Astrocyte of the hippocampus (primary cell): ENCODE measurements around the gene LSR.
"Not testable (repeated sequence)": the region's sequence is repeated elsewhere in the genome, so short reads cannot be mapped to it uniquely, and the experiment has no call there.

Experiments
- DNase-seq: peaks from one replicate; pipeline ENCODE4 v3.0.0; 2011; ENCODE audit warnings: low read depth, low spot score

LSR gene

DNA sequence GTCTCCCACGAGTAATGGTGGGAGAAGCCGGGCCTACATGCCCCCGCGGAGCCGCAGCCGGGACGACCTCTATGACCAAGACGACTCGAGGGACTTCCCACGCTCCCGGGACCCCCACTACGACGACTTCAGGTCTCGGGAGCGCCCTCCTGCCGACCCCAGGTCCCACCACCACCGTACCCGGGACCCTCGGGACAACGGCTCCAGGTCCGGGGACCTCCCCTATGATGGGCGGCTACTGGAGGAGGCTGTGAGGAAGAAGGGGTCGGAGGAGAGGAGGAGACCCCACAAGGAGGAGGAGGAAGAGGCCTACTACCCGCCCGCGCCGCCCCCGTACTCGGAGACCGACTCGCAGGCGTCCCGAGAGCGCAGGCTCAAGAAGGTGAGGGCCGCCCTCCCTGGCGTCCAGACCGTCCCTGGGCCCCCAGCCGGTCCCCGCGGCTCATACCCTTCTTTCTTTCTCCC lies 18.6 kb downstream of the LSR start:
- peak; percentile 66 for DNase-seq

DNA sequence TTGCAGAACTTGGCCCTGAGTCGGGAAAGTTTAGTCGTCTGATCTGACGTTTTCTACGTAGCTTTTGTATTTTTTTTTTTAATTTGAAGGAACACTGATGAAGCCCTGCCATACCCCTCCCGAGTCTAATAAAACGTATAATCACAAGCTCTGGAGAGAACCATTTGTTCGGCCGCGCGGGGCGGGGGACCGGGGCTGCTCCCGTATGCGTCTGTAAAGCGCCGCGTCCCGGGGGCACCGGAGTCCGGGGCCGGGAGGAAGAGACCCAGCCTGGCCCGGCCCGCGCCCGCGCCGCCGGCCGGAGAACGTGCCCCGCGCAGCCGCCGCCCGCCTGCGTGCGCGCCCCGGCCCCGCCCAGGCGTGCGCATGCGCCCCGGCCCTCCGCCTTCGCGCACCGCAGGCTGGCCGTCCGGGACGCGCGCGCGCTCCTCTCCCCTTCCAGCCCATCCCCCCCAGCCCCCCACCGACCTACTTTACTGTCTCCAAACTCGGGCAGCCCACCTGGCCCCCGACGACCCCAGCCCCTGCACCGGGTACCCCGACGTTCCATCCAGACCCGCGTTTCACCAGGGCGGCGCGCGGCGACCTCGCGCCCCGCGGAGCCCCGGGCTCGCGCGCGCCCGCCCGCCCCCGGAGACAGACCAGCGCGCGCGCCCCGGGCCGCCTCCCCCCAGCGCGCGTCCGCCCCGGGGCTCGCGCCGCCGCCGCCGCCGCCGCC lies 19.2 kb downstream of the LSR start:
- DNase-seq = peak; percentile 93

DNA sequence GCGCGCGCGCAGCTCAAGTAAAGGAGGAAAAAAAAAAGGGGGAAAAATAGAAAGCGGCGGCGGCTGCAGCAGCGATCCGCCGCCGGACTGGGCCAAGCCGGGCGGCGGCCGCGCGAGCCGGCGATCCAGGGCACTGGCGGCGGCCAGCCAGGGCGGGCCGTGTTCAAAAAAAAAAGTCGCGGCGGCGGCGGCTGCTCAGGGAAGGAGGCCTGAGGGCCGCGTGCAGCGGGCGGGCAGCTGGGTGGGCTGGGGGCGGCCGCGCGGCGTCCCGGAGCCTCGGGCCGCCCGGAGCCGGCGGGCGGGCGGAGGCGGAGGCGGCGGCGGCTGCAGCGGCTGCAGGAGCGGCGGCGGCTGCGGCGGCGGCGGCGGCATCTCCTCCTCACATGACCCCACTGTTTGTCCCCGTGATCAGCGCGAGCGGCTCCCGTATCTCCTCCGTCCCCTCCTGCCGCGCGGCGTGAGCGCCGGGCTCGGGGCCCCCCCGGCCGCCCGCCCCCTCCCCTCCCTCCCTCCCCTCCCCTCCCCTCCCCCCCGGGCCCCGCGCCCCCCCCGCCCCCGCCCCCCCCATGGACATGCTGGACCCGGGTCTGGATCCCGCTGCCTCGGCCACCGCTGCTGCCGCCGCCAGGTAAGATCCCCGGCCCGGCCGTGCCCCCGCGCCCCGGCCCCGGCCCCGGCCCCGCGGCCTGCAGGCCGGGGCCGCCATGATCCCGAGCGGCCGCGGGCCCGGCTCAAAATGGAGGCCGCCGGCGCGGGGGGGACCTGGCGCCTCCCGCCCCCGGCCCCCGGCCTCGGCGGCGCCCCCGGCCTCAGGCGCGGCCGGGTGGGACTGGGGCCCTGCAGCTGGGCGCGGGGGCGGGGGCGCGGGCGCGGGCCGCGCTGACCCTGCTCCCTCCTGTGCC lies 20.0 kb downstream of the LSR start, which contains the start of gene USF2:
USF2 (plus strand) TSS at position 427 of the 902 bp plus-strand sequence; CDS start at position 567, 140 bp downstream.
- peak; percentile 83 for DNase-seq

DNA sequence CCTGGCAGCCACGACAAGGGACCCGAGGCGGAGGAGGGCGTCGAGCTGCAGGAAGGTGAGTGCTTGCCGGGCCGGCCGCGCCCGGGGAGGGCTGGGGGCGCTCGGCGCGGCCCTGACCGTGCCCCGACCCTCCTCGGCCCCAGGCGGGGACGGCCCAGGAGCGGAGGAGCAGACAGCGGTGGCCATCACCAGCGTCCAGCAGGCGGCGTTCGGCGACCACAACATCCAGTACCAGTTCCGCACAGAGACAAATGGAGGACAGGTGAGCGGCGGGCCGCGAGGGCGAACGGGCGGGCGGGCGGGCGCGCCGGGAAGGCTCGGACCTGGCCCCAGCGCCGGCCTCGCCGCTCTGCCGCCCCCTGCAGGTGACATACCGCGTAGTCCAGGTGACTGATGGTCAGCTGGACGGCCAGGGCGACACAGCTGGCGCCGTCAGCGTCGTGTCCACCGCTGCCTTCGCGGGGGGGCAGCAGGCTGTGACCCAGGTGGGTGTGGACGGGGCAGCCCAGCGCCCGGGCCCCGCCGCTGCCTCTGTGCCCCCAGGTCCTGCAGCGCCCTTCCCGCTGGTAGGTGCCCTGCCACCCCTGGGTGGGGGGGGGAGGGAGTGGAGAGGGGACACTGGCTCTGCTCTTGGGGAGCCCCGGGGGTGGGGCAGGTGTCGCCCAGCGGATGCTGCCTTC lies 20.8 kb downstream of the LSR start:
- DNase-seq = peak; percentile 92

DNA sequence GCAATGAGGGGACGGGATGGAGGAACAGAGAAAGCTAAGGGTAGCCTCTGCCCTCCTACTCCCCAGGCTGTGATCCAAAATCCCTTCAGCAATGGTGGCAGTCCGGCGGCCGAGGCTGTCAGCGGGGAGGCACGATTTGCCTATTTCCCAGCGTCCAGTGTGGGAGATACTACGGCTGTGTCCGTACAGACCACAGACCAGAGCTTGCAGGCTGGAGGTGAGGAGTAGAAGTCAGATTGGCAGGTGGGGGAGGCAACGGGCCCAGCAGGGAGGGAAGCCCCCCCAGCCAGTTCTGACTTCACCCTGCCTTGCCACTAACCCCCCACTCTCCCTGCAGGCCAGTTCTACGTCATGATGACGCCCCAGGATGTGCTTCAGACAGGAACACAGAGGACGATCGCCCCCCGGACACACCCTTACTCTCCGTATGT lies 21.6 kb downstream of the LSR start:
- DNase-seq = no peak

DNA sequence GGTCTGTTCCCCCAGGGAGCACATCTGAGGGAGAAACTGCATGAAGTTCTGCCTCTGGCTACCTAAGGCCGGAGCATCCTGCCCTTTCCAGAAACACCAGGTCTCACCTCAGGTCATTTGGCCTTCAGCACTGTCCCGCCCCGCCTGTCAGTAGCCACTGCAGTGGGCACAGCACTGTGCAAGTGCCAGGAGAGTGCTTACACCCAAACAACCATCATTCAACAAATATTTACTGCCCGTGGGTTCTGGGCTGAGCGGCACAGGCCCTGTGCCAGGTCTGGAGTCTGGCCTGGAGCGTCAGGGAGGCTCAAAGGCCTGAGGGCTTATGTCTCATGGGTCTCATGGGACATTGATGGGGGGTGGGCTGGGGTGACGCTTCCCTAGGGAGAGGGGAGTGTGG lies 22.7 kb downstream of the LSR start:
- no peak for DNase-seq

DNA sequence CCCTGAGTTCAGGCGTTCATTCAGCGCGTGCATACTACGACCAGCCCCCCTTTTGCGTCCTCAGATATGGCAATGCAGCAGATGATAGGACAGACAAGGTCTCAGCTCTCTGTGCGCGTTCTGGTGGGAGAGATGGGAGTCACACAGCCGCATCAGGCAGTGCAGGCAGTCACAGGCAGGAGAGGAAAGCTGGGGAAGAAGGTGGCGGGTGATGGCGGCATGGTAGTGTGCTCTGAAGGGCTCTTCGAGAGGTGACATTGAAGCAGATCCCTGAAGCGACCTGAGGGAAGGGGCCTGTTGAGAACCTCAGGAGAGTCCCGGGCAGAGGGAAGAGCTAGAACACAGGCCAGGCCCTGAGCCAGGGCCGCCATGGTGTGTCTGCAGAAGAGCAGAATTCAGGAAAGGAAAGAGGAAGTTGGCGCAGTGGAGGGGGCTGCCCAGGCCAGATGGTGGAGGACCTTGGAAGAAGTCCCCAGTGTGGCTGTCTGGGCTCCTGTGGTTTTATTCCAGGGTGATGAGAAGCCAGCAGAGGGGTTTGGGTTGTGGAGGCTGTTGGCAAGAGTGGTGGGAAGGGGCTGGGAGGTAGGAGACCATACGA lies 23.4 kb downstream of the LSR start:
- DNase-seq = no peak

DNA sequence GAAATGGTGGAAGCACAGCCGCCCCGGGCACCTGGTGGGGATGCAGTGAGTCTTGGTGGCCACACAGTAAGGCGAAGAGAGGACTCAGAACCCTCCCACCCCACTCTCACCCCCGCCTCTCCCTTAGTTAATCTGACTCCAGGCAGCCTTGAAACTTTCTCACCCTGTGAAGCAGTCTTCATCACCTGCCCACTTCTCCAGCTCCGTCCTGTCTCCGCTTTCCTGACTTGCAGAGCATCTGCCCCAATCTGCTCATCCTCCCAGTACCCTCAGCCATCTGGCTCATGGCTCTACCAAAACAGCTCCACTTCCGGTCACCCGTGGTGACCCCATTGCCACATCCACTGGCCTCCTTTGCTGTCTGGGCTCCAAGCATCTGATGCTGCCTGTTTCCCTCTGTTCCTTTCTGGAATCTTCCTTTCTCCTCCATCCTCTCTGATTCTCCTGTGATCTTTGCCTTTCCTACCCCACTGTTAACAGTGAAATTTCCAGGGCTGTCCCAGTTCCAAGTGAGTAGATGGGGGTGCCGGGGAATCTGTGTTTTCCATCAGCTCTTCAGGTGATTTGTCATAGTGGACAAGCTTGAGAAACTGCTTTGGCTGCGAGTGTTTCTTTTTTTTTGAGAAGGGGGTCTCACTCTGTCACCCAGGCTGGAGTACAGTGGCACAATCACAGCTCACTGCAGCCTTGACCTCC lies 24.3 kb downstream of the LSR start:
- no peak for DNase-seq

DNA sequence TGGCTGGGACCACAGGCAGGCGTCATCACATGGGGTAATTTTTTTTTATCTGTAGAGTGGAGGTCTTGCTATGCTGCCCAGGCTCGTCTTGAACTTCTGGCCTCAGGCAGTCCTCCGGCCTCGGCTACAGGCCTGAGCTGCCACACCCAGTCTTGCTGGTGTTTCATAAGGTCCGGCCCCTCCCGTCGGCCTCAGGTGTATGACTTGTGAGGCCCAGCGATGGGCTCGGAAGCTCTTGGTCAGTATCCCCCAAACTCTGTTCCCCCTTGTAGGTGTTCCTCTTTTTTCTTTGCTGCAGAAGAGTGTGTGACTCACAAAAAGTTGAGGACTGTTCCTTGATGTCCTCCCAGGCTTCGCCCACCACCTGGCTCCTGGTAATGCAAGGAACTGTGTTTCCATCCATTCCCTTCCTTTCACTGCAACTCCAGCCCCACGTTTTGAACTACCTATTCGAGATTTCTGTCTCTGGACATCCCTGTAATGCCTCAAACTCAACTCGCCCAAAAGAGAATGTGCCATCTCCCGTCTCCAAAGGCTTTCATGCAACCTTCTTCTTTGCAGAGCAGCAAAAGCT lies 25.0 kb downstream of the LSR start:
- DNase-seq = no peak

DNA sequence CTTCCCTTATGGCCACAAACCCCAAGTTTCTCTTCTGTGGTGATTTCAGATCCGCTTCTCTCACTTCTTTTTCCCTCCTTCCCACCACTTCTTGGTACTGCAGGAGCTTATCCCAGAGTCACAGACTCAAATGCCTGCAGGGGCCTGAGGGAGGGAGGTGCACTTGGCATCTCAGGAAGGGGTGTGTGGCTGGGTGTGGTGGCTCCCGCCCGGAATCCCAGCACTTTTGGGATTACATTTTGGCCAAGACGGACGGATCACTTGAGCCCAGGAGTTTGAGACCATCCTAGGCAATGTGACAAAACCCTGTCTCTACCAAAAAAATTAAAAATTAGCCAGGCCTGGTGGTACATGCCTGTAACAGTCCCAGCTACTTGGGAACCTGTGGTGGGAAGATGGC lies 25.5 kb downstream of the LSR start:
- no peak for DNase-seq

DNA sequence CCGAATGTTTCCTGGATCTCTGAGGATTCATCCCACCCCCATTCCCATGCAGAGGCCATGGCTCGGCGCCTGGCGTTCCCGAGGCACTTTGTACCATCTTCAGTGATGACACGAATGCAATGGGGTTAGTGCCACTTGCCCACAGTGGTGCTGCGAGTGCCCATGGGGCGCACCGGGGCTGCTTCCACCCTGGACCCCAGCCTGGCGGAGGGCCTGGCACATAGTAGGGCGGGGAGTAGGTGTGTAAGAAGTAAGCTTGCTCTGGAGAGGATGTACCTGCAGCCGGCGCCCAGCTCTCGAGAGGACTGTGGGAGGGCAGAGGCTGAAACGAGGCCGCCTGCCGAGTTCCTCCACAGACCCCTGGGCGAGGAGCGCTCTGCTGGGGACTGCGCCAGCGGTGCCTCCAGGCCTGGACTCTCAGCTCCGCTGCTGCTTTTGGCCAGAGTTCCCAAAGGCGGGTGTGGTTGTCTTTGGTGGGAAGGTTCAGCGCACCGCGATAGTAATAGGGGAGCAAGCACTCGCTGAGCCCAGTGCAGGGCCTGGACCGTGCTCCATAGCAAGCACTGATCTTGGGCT lies 28.0 kb downstream of the LSR start:
- no peak for DNase-seq

DNA sequence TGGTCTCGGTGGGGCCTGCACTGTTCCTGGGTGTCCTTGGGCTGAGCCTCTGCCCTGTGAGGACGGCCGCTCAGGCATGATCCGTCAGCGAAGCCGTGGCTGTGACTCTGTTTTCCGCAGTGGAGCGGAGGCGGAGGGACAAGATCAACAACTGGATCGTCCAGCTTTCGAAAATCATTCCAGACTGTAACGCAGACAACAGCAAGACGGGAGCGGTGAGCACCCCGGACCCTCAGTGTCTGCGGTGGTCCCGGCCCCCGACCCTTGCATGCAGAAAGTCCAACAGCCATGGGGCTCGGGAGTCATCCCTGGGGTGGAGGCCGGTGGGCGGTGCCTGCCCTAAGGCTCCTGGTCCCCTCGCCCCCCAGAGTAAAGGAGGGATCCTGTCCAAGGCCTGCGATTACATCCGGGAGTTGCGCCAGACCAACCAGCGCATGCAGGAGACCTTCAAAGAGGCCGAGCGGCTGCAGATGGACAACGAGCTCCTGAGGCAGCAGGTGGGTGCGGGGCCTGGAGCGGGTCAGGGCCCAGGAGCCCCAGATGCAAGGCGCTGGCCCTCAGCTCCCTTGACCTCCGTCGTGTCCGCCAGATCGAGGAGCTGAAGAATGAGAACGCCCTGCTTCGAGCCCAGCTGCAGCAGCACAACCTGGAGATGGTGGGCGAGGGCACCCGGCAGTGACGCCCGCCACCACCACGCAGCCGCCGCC lies 29.9 kb downstream of the LSR start:
- no peak for DNase-seq

DNA sequence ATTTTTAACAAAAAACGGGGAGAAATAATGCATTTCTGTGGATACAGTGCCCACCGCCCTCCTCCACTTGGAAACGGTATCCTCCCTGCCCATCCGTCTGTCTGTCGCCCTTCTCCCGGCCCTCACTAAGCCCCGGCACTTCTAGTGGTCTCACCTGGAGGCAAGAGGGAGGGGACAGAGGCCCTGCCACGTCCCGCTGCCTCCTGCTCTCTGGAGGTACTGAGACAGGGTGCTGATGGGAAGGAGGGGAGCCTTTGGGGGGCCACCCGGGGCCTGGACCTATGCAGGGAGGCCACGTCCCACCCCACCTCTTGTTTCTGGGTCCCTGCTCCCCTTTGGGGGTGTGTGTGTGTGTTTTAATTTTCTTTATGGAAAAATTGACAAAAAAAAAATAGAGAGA lies 30.6 kb downstream of the LSR start:
- DNase-seq = no peak

DNA sequence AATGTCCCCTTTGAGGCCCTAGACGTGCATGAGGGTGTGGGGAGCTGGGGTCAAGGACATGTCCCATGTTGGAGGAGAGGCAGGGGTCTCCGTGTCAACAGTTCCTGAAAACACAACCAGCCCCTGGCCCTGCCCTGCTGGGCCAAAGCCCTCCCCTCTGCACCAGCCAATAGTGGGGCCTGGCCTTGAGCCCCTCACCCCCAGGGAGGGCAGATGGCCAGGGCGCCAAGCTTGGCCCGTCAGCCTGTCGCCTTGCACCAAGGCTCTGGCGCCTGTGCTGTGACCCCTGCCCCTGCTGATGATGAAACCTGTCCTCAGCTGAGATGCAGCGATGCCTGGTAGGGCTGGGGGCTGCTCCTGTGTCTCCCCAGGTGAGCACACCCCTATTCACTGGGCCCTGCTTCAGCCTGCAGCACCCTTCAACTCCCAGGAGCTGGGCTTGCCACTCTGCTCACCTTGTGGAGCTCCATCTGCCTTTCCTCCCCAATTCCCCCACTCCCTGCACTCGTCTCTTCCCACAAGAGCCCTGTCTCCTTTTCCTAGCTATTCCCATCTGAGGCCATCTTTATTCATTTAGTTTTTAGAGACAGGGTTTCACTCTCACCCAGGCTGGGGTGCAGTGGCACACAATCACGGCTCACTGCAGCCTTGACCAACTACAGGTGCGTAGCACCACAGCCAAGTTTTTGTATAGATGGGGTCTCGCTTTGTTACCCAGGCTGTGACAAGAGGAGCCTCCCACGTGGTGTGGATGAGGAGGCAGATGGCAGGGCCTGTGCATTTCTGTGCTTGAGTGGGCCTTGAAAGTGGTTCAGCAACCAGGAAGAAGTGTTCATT lies 31.4 kb downstream of the LSR start:
- DNase-seq = no peak

DNA sequence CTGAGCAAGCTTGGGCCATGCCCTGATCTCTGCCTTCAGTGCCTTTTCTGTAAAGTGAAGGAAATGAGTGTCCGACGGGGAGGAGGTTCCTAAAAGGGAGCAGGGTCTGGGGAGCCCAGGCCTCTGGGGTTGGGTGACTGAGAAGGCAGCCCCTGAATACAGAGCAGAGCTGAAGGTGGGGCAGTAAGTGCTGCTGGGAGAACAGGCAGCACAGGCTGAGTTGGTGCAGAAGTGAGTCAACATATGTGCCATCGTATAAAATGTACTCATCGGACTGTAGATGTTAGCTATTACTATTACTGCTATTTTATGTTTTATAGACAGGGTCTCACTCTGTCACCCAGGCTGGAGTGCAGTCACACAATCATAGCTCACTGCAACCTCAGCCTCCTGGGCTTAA lies 32.5 kb downstream of the LSR start:
- DNase-seq = no peak

DNA sequence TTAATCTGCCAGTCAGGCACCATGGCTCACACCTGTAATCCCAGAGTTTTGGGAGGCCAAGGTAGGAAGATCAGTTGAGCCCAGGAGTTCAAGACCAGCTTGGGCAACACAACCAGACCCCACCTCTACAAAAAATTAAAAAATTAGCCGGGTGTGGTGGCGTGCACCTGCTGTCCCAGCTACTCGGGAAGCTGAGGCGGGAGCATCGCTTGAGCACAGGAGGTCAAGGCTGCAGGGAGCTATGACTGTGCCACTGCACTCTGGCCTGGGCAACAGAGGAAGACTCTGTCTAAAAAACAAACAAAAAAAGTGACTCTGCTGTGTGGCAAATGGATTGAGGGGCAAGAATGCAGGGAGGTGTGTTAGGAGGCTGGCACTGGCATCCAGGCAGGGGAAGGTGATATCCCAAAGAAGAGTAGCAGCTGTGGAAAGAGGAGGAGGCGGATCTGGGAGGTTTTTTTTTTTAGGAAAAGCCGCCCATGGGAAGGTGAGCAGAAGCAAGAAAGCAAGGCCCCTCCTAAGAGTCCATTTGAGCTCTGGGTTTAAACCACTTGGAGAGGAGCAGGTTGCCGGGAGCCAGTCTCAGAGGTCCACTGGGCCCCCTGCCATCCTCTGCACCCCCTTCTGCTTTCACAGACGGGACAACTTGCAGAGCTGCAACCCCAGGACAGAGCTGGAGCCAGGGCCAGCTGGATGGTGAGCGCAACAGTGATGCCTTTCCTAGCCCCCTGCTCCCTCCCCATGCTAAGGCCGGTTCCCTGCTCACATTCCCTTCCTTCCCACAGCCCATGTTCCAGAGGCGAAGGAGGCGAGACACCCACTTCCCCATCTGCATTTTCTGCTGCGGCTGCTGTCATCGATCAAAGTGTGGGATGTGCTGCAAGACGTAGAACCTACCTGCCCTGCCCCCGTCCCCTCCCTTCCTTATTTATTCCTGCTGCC lies 35.6 kb downstream of the LSR start:
- DNase-seq = no peak

DNA sequence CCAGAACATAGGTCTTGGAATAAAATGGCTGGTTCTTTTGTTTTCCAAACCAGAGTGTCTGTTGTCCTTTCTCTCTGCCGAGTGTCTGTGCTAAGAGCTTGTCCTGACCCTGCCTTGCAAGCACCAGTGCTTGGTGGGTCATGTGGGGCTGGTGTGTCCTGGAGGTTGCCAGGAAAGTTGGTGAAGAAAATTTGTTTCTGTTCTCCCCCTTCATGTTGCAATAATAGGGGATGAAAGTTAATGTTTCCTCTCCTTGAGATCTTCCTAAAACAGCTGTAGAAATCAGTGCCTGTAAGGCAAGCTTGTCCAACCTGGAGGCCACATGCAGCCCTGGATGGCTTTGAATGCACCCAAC lies 36.3 kb downstream of the LSR start:
- DNase-seq = no peak

DNA sequence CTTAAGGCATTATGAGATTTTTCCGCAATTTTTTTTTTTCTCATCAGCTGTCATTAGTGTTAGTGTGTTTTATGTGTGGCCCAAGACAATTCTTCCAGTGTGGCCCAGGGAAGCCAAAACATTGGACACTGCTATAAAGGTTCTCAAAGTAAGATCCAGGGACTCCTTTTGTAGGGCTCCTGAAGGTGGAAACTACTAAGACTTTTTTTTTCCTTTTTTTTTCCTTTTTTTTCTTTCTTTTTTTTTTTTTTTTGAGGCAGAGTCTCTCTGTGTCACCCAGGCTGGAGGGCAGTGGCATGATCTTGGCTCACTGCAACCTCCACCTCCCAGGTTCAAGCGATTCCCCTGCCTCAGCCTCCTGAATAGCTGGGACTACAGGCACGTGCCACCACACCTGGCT lies 36.7 kb downstream of the LSR start:
- not testable (repeated sequence) for DNase-seq
